Measurements from ENCODE around the gene ARID4B. TPM values are rescaled to one million over a fixed set of nuclear protein-coding genes. Genes with fewer than 3 reads are reported as not detected.
A peak's percentile ranks its signal among the peaks of the same experiment; 100 is the strongest.

The ARID4B gene
- total and polyA plus RNA-seq, 2 of the 13 experiments (the other 11 are each of a cell fraction or from before 2014, with no cell fraction given), result 9.7 to 24.6 TPM

- TF ChIP-seq FLYWCH1 (CRISPR knock-in tag; IDR thresholded peaks at IDR 0.05), result no peak
- peak; percentile 88; the same call in 1 of the 2 replicates for TF ChIP-seq RFXAP (CRISPR knock-in tag; IDR thresholded peaks at IDR 0.05; ENCODE audit: borderline replicate concordance)
- peak; percentile 77; the same call in 1 of the 2 replicates for TF ChIP-seq FOXJ3 (CRISPR knock-in tag; IDR thresholded peaks at IDR 0.05; ENCODE audit: borderline replicate concordance)
- peak; percentile 38; the same call in 1 of the 2 replicates for TF ChIP-seq CREM (IDR thresholded peaks at IDR 0.05)
- TF ChIP-seq CREM (CRISPR knock-in tag; IDR thresholded peaks at IDR 0.05), result no peak
- TF ChIP-seq KAT7 (CRISPR knock-in tag; IDR thresholded peaks at IDR 0.05; ENCODE audit: borderline replicate concordance), result peak; percentile 74
- TF ChIP-seq PAX8 (CRISPR knock-in tag; IDR thresholded peaks at IDR 0.05; ENCODE audit: borderline replicate concordance), result peak; percentile 74; the same call in 1 of the 2 replicates
- TF ChIP-seq AKNA (CRISPR knock-in tag; IDR thresholded peaks at IDR 0.05; ENCODE audit: borderline replicate concordance), result peak; percentile 95; the same call in 1 of the 2 replicates
- peak; percentile 75 for TF ChIP-seq NR2C2 (CRISPR knock-in tag; IDR thresholded peaks at IDR 0.05; ENCODE audit: borderline replicate concordance)
- peak; percentile 81 for TF ChIP-seq PHF20 (CRISPR knock-in tag; IDR thresholded peaks at IDR 0.05)
- no peak for TF ChIP-seq ZMAT5 (CRISPR knock-in tag; IDR thresholded peaks at IDR 0.05; ENCODE audit: borderline replicate concordance, low read depth)
- peak; percentile 94; the same call in 1 of the 2 replicates for TF ChIP-seq ZNF280B (CRISPR knock-in tag; IDR thresholded peaks at IDR 0.05; ENCODE audit: borderline replicate concordance)
- TF ChIP-seq ZNF562 (CRISPR knock-in tag; IDR thresholded peaks at IDR 0.05; ENCODE audit: borderline replicate concordance), result no peak
- TF ChIP-seq HIC2 (CRISPR knock-in tag; IDR thresholded peaks at IDR 0.05; ENCODE audit: low read depth), result peak; percentile 74; the same call in 1 of the 2 replicates
- peak; percentile 97 for TF ChIP-seq HOXA3 (CRISPR knock-in tag; IDR thresholded peaks at IDR 0.05)
Observed at GRCh38 chr1:235128456-235129328, 199.3 kb downstream of the ARID4B start, which contains the start of gene TOMM20 (continued).

All from HepG2 (cell line).